HPDE6-E6E7 (cell line): Measurements from ENCODE around the gene GALNT13.
A peak's percentile ranks its signal among the peaks of the same experiment; 100 is the strongest.
"Not testable (repeated sequence)": the region's sequence is repeated elsewhere in the genome, so short reads cannot be mapped to it uniquely, and the experiment has no call there.

Source experiments
- DNase-seq: peaks from one replicate; pipeline ENCODE4 v3.0.0; 2011; ENCODE audit warnings: missing footprints; ENCODE audit errors: extremely low spot score

The GALNT13 gene

GRCh38 chr2:154408786-154409185 lies 537.1 kb downstream of the GALNT13 start:
- DNase-seq, result no peak

GRCh38 chr2:154422251-154422650 lies 550.5 kb downstream of the GALNT13 start:
- no peak for DNase-seq

- no peak for DNase-seq
Observed at GRCh38 chr2:154425994-154426393, 554.3 kb downstream of the GALNT13 start.

GRCh38 chr2:154427453-154427852 lies 555.7 kb downstream of the GALNT13 start:
- no peak for DNase-seq

- DNase-seq, result no peak
Observed at GRCh38 chr2:154428022-154428421, 556.3 kb downstream of the GALNT13 start.

GRCh38 chr2:154433010-154433409 lies 561.3 kb downstream of the GALNT13 start:
- no peak for DNase-seq

- no peak for DNase-seq
Observed at GRCh38 chr2:154437104-154437503, 565.4 kb downstream of the GALNT13 start.

- no peak for DNase-seq
Observed at GRCh38 chr2:154439156-154439555, 567.4 kb downstream of the GALNT13 start.

GRCh38 chr2:154443919-154444318 lies 572.2 kb downstream of the GALNT13 start:
- no peak for DNase-seq

GRCh38 chr2:154446324-154446723 lies 574.6 kb downstream of the GALNT13 start:
- DNase-seq, result no peak

- no peak for DNase-seq
Observed at GRCh38 chr2:154447727-154448418, 576.2 kb downstream of the GALNT13 start.

GRCh38 chr2:154449951-154450658 lies 578.4 kb downstream of the GALNT13 start:
- DNase-seq, result no peak

- DNase-seq, result no peak
Observed at GRCh38 chr2:154452471-154452870, 580.7 kb downstream of the GALNT13 start.

GRCh38 chr2:154452906-154453493 lies 581.3 kb downstream of the GALNT13 start:
- DNase-seq, result peak; percentile 2

GRCh38 chr2:154455166-154455565 lies 583.4 kb downstream of the GALNT13 start:
- no peak for DNase-seq

GRCh38 chr2:154455866-154456265 lies 584.1 kb downstream of the GALNT13 start:
- DNase-seq, result no peak

- DNase-seq, result no peak
Observed at GRCh38 chr2:154457286-154457685, 585.6 kb downstream of the GALNT13 start.

- DNase-seq, result no peak
Observed at GRCh38 chr2:154459286-154459685, 587.6 kb downstream of the GALNT13 start.

- DNase-seq, result no peak
Observed at GRCh38 chr2:154462634-154463033, 590.9 kb downstream of the GALNT13 start.

GRCh38 chr2:154466226-154466625 lies 594.5 kb downstream of the GALNT13 start:
- DNase-seq, result no peak

GRCh38 chr2:154470376-154470775 lies 598.7 kb downstream of the GALNT13 start:
- DNase-seq, result no peak

GRCh38 chr2:154471492-154471891 lies 599.8 kb downstream of the GALNT13 start:
- not testable (repeated sequence) for DNase-seq

- DNase-seq, result no peak
Observed at GRCh38 chr2:154477319-154477718, 605.6 kb downstream of the GALNT13 start.
